ENCODE measurements around the gene SDCCAG8.
"Not testable (repeated sequence)": the region's sequence is repeated elsewhere in the genome, so short reads cannot be mapped to it uniquely, and the experiment has no call there.

The SDCCAG8 gene

GRCh38 chr1:243211984-243212383 is 43.9 kb upstream of the SDCCAG8 start:
- POLR2A ChIA-PET; H3K4me3 ChIP-seq (ENCODE audit: low read depth, low read length); H3K27ac ChIP-seq (ENCODE audit: extremely low read depth, low read depth, low read length); H3K9me3 ChIP-seq (ENCODE audit: control insufficient read depth, insufficient read depth, low read depth, low read length); H3K4me1 ChIP-seq (ENCODE audit: control insufficient read depth, insufficient read depth, low read length); H3K36me3 ChIP-seq (ENCODE audit: control insufficient read depth in 2 of 2, insufficient read depth in 1 of 2, low read length in 2 of 2); CTCF ChIA-PET: not testable (repeated sequence)
- TF ChIP-seq ZNF174 (tag by site-specific recombination; IDR thresholded peaks at IDR 0.05) = 0 out of 2 replicates have a peak, but pooled peaks have one; percentile 38

- POLR2A ChIA-PET = interaction anchor here (1.7 kb wide), 1 partner anchor 42 kb away, joined by 7 read pairs; the partner anchor contains the start of genes CEP170 and SDCCAG8
- peaks cover 2 to 7% of the 10 kb centered on the region in 2 experiments; a peak in 2 of 3 replicates for H3K36me3 ChIP-seq (ENCODE audit: control insufficient read depth in 2 of 2, insufficient read depth in 1 of 2, low read length in 2 of 2)
- TF ChIP-seq SCRT2 (tag by site-specific recombination; IDR thresholded peaks at IDR 0.05) (peak; percentile 79), ZNF785 (tag by site-specific recombination; IDR thresholded peaks at IDR 0.05) (no peak), ZNF610 (tag by site-specific recombination; IDR thresholded peaks at IDR 0.05; ENCODE audit: borderline replicate concordance) (0 out of 2 replicates have a peak, but pooled peaks have one; percentile 45), BCL11B (tag by site-specific recombination; IDR thresholded peaks at IDR 0.05; ENCODE audit: low read depth) (no peak), ZNF701 (tag by site-specific recombination; IDR thresholded peaks at IDR 0.05) (no peak), ZNF561 (tag by site-specific recombination; IDR thresholded peaks at IDR 0.05; ENCODE audit: borderline replicate concordance) (no peak), ZNF830 (tag by site-specific recombination; IDR thresholded peaks at IDR 0.05; ENCODE audit: low read depth) (no peak), ZNF530 (tag by site-specific recombination; IDR thresholded peaks at IDR 0.05; ENCODE audit: low read depth) (no peak), ZXDB (tag by site-specific recombination; IDR thresholded peaks at IDR 0.05) (no peak), ZNF600 (tag by site-specific recombination; IDR thresholded peaks at IDR 0.05) (no peak), ZEB2 (tag by site-specific recombination; IDR thresholded peaks at IDR 0.05) (no peak), GLI2 (tag by site-specific recombination; IDR thresholded peaks at IDR 0.05; ENCODE audit: borderline replicate concordance, low read depth) (no peak), ZNF211 (tag by site-specific recombination; IDR thresholded peaks at IDR 0.05; ENCODE audit: low read depth) (no peak), ZNF16 (tag by site-specific recombination; IDR thresholded peaks at IDR 0.05; ENCODE audit: low read depth) (no peak), ZNF558 (tag by site-specific recombination; IDR thresholded peaks at IDR 0.05) (0 out of 2 replicates have a peak, but pooled peaks have one; percentile 22), ATF2 (tag by site-specific recombination; IDR thresholded peaks at IDR 0.05; ENCODE audit: low read depth) (peak; percentile 11; the same call in 1 of the 2 replicates), ZNF10 (tag by site-specific recombination; IDR thresholded peaks at IDR 0.05) (no peak), ZNF404 (tag by site-specific recombination; IDR thresholded peaks at IDR 0.05) (no peak), ZNF621 (tag by site-specific recombination; IDR thresholded peaks at IDR 0.05) (no peak), ZNF664 (tag by site-specific recombination; IDR thresholded peaks at IDR 0.05) (no peak), ZNF426 (tag by site-specific recombination; IDR thresholded peaks at IDR 0.05) (no peak), ZNF24 (tag by site-specific recombination; IDR thresholded peaks at IDR 0.05) (no peak), ZNF335 (tag by site-specific recombination; conservative IDR thresholded peaks at IDR 0.05) (peak; percentile 32; the same call in 1 of the 2 replicates), PRDM2 (tag by site-specific recombination; IDR thresholded peaks at IDR 0.05; ENCODE audit: borderline replicate concordance) (no peak), ZFP41 (tag by site-specific recombination; IDR thresholded peaks at IDR 0.05; ENCODE audit: borderline replicate concordance) (no peak), ZBTB8A (tag by site-specific recombination; IDR thresholded peaks at IDR 0.05) (no peak)
Measured at GRCh38 chr1:243213045-243213787, 42.6 kb upstream of the SDCCAG8 start.

More at GRCh38 chr1:243213045-243213787, 42.6 kb upstream of the SDCCAG8 start:
- Histone ChIP-seq H3K9me3 (ENCODE audit: control insufficient read depth, insufficient read depth, low read depth, low read length) (no peaks in the 10 kb centered on the region), H3K27ac (ENCODE audit: extremely low read depth, low read depth, low read length) (no peak overlapping the region), H3K4me3 (ENCODE audit: low read depth, low read length) (no peak overlapping the region), H3K4me1 (ENCODE audit: control insufficient read depth, insufficient read depth, low read length) (peaks cover 7% of the 10 kb centered on the region)
- CTCF ChIA-PET = interaction anchor here (0.6 kb wide), 2 partner anchors 746 to 1012 kb away, joined by 3 to 5 read pairs; no protein-coding TSS in a partner anchor

Measured in HEK293 (cell line).